ENCODE measurements around the gene SPNS2.

The SPNS2 gene

DNA sequence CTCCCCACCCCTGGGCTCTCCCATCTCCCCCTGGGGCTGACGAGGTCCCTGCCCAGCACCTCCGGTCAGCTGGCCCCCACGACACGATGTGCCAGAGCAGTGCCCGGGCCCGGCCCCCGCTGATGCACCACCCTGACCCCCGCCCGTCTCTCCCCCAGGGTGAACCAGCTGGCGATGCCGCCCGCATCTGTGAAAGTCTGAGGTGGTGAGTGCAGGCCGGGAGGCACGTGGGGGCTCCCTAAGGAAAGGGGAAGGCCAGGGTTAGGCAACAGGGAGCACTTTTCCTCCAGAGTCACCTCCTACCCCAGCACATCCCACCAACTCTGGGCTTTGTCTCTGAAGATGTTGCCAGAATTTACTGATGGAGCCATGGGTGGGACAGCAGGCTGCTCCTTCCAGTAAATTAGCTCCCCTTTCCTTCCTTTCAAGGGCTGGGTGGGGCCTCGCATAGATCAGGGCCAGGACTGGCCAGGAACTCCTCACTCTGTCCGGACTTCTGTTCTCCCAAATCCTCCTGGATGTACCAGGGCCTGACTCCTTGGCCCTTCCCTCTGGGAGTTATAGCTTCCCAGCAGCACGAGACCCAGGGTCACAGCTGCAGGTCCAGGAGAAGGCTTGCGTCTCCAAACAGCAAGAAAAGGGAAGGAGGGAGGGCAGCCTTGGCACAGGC lies 38.2 kb downstream of the SPNS2 start:
- no peak for DNase-seq (ENCODE audit: low spot score)

DNA sequence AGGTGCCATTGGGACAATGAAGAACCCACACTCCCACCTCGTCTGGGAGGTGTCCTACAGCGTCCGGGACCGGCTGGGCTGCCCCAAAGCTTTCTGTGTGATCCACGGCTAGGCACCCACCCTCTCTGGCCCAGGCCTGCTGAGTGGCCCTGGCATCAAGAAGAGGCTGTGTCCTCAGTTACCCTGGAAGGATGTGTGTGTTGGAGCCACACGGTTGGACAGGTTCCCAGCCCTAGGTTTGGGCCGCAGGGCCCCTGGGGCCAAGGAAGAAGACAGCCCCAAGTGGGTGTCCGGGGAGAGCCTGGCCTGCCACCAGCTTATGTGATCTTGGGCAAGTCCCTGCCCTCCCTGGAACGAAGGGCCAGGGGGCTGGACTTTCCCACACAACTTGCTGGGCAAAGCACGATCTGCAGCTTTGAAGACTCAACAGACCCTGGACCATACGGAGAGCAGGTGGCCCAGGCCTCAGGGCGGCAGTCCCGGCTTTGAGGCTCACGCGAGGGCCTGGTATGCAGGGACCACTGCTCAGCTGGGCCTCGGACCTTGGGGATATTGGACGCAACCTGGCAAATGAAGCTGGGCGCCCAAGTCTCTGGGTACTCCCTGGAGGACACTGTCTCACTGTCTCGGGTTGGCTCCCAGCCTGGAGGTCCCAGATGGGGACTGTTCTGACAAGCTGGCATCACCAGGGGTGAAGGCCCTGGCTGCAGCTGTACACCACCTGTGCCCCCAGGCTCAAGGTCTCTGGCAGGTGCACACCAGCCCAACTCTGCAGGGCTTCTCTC lies 39.0 kb downstream of the SPNS2 start:
- DNase-seq (ENCODE audit: low spot score): no peak

DNA sequence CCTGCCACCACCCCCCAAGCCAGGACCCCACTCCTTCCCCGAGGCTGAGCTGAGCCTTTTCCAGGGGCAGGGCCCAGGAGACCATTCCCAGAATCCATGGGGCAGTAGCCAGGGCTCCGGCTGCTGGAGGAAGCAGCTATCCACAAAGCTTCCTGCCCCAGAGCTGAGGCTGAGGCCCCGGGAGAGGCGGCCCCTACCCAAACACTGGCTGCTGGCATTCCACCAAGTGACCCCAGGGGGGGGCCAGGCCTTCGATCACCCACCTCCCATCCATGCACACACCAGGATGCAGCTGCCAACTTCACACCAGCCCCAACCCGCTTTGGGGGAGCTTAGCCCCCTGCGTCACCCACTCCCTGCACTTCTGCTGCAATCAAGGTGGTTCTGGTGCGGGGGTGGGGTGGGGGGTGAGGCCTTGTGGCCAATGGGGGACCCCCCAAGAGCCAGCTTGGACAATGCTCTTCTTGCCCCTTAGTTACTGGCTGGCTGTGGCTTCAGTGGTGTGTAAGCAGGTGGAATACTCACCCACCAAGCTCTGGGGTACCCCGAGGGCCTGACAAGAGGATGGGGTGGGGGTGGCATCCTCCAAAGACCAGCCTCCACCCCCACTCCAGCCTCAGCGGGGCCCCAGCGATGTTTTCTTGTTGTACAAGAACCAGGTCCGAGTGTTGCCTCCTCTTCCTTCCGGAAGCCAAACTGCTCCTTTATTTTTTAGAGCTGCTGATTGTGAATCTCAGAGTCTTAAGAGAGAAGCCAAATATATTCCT lies 39.7 kb downstream of the SPNS2 start:
- no peak for DNase-seq (ENCODE audit: low spot score)

- DNase-seq (ENCODE audit: low spot score): no peak
Measured at GRCh38 chr17:4539025-4539424, 40.3 kb downstream of the SPNS2 start.

- no peak for DNase-seq (ENCODE audit: low spot score)
Measured at GRCh38 chr17:4539576-4540223, 41.0 kb downstream of the SPNS2 start.

GRCh38 chr17:4540224-4540651 lies 41.6 kb downstream of the SPNS2 start:
- DNase-seq (ENCODE audit: low spot score): no peak

DNA sequence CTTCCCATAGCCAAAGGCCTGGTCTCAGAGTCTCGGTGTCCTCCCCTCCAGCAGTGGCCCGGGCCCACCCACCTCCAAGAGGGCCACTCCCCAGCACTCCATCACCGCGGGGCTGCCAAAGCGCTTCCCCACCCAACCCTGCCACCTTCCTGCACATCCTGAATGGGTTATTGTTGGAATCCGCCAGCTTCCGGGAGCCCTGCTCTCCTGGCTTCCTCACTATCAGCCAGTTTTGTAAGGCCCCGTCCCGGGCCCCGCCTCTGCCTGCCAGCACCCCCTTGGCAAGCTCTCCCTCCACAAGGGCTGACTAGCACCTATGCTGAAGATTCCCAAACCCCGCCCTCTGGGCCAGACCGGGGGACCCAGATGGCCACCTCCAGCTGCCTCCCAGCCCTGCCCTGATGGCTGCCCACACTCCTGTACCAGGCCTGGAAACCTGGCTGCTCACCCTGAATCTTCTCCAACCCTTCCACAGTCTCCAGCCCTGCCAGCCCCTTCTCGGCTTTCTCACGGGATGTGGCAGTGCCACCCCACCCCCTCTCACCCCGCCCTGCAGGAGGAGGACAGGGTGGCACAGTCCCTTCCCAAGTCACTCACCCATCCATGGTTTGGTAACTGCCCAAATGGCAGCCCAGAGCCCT lies 42.1 kb downstream of the SPNS2 start:
- DNase-seq (ENCODE audit: low spot score): no peak

DNA sequence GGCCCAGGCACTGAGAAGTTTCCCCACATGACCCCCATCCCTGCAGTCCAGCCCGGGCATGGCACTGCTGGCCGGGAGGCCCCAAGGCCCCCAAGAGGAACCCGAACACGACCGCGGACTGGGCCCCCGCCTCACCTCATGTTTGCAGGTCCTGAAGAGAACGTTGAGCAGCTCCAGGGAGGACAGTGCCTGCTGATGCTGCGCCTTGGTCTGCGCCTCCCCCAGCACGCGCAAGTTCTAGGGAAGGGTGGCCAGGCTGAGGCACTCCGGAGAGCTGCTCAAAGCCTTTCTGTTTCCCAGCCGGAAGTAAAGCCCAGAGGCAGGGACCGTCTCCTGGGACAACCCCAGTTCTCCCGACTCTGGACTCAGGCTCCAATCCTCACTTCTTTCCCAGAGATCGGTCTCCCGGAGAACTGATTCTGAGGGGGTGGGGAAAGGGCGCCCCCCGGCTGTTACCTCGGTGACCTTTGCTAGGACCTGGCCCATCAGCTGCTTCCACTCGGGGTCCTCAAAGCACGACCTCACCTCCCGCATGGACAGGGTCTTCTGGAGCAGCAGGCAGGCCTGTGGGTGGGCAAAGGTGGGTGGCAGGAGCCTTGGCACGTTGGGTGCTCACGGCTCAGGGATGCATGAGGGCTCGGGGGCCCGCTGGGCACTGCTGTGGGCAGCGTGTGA lies 42.8 kb downstream of the SPNS2 start:
- no peak for DNase-seq (ENCODE audit: low spot score)

DNA sequence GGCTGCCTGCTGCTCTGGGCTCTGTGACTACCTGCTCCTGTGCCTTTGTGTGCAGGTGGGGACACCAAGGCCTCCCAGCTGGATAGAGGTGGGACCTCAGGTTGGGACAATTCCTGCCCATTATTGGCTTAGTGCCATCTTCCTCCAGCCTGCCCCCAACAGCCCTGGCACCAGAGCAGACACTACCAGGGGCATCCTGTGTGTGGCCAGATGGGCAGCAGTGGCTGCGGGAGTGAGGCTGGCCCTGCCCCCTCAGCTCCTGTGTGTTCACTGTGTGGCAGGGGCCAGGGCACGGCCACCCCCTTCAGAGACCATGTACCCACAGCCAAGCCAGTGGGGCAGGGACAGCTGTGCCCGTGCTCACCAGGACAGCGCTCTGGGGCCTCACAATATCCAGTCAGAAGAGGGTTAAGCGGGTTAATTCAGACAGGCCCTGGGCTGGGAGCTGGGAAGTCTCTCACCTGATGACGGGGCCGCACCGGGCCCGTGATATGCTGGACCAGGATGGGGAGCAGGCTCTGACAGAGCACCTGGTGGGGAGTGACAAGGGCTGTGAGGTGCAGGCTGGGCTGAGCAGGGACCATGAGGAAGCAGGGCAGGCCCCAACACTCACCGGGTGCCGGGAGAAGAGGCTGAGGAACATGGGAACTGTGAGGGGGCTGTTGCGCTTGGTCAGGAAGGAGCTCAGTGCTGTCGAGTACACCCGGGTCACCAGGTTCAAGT lies 43.5 kb downstream of the SPNS2 start:
- no peak for DNase-seq (ENCODE audit: low spot score)

GRCh38 chr17:4542726-4543191 lies 44.1 kb downstream of the SPNS2 start:
- no peak for DNase-seq (ENCODE audit: low spot score)

- no peak for DNase-seq (ENCODE audit: low spot score)
Measured at GRCh38 chr17:4543557-4544026, 44.9 kb downstream of the SPNS2 start.

DNA sequence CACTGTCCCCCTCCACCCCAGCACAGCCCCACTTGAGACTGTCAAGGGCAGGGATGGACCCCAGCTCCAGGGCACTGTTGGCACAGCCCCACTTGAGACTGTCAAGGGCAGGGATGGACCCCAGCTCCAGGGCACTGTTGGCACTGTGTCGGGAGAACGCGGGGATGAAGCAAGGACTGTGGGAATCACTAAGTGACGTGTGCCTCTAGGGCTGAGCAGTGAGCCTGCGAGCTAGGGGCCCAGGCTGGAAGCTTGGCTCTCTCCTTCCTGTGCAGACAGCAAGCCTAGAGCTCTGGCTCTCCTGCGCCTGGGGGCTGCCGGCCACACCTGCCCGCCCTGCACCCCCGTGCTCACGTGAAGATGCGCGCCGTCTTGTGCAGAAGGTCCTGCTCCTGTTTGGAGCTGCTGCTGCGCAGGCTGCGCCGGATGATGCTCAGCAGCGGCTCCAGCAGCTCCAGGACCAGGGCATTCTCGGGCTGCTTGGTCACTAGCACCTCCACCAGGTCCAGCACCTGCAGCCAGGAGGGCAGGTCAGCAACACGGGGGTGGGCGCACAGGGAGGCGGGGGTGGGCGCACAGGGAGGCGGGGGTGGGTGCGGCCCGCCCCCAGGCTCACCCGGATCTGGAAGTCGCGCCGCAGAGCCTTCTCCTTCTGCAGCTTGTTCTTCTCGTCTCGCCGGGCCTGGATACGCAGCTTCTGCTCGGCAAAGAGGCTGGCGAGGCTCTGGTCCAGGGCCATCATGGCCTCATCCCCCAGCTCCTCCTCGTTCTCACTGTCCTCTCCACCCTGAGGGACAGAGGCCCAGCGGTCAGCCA lies 45.7 kb downstream of the SPNS2 start:
- DNase-seq (ENCODE audit: low spot score): no peak

GRCh38 chr17:4544951-4545216 lies 46.2 kb downstream of the SPNS2 start:
- no peak for DNase-seq (ENCODE audit: low spot score)

GRCh38 chr17:4545217-4545951 lies 46.7 kb downstream of the SPNS2 start:
- DNase-seq (ENCODE audit: low spot score): no peak

- DNase-seq (ENCODE audit: low spot score): no peak
Measured at GRCh38 chr17:4547118-4547906, 48.6 kb downstream of the SPNS2 start.

GRCh38 chr17:4548061-4548461 lies 49.4 kb downstream of the SPNS2 start:
- no peak for DNase-seq (ENCODE audit: low spot score)

- DNase-seq (ENCODE audit: low spot score): no peak
Measured at GRCh38 chr17:4548721-4549531, 50.2 kb downstream of the SPNS2 start.
